Activated effector memory CD4-positive, alpha-beta T cell treated with anti-CD3 and anti-CD28 coated beads, Interleukin-2, amount 50 U/mL, for 16 hours (primary cell): ENCODE measurements around the gene HMSD.

ENCODE experiments used
- DNase-seq: peaks from one replicate; pipeline ENCODE4 v3.0.0-alpha.2; 2020

The HMSD gene

GRCh38 chr18:63997041-63997440 is 47.9 kb downstream of the HMSD start:
- no peak for DNase-seq

GRCh38 chr18:63997606-63998005 is 48.5 kb downstream of the HMSD start:
- no peak for DNase-seq

- DNase-seq: no peak
Observed at GRCh38 chr18:63999871-64000270, 50.8 kb downstream of the HMSD start.

- no peak for DNase-seq
Observed at GRCh38 chr18:64002581-64002980, 53.5 kb downstream of the HMSD start.

- no peak for DNase-seq
Observed at GRCh38 chr18:64009305-64009704, 60.2 kb downstream of the HMSD start.
